HCT116 (cell line): ENCODE results near the gene ERGIC2. TPM values are rescaled to one million over a fixed set of nuclear protein-coding genes. Genes with fewer than 3 reads are reported as not detected.

Source experiments
- ATAC-seq: fragments of 200-7000 bp; cut with Tn5 transposase; 2 replicates; pipeline ENCODE4 v1.9.1; 2020; ENCODE audit warnings: mild to moderate bottlenecking, moderate library complexity
- BruUV-seq: library from RNA; stranded (reverse); fragments of 400-500 nt; replicated peaks from 2 replicates; lab custom pipeline; 2021; lab: Mats Ljungman, UMichigan
- CTCF ChIA-PET: fragments of 300-600 bp; sonication (Branson Sonifier 250); formaldehyde crosslinking; loops from one replicate; lab custom pipeline; 2021; ENCODE audit warnings: antibody characterized with exemption; lab: Charles Lee
- POLR2A ChIA-PET: fragments of 300-600, 350-600 bp; sonication (Branson Sonifier 250); formaldehyde crosslinking; loops from one replicate; lab custom pipeline; 2021; ENCODE audit warnings: antibody characterized with exemption; lab: Charles Lee
- RAD21 ChIA-PET, 2 experiments: fragments of 300-600 bp; sonication (Branson Sonifier 250); formaldehyde crosslinking; loops; one replicate each; lab custom pipeline; 2023; ENCODE audit warnings: low total read pairs in 2 of 2; ENCODE audit not compliant: uncharacterized antibody in 2 of 2, unreplicated experiment in 2 of 2, low non-redundant PET in 1 of 2; lab: Charles Lee
- DNase-seq: peaks from one replicate; pipeline ENCODE4 v3.0.0-alpha.2; 2010; ENCODE audit warnings: low read depth, low spot score
- H2AFZ ChIP-seq: fragments of 200-600 bp; shearing (Covaris generic), sonication (generic); 2 replicates; pipeline ENCODE4 v1.6.1; 2017; ENCODE audit warnings: low read depth, mixed run types, mixed read lengths, antibody characterized with exemption, low read length; ENCODE audit not compliant: poor library complexity, severe bottlenecking
- H3K27ac ChIP-seq: 2 replicates; pipeline ENCODE4 v1.5.1; 2012; ENCODE audit warnings: low read depth, low read length
- H3K27me3 ChIP-seq: fragments of 200-600 bp; sonication (generic); 2 replicates; pipeline ENCODE4 v1.6.1; 2016; ENCODE audit warnings: mixed run types, low read length, mixed read lengths; ENCODE audit not compliant: insufficient read depth
- H3K36me3 ChIP-seq, 2 experiments: fragments of 200-500 bp in 1 of 2; fragments of 200-600 bp in 1 of 2; sonication (Bioruptor generic) in 1 of 2; sonication (generic) in 1 of 2; 2 replicates each; pipeline versions ENCODE4 v1.5.1 to v1.6.1; 2014 to 2016; ENCODE audit warnings: low read length in 2 of 2, inconsistent platforms in 1 of 2, mixed read lengths in 1 of 2, mixed run types in 1 of 2; ENCODE audit not compliant: insufficient read depth in 2 of 2, control insufficient read depth in 1 of 2
- H3K4me1 ChIP-seq, 2 experiments: fragments of 200-600 bp in 1 of 2; sonication (generic) in 1 of 2; 2 replicates each; pipeline versions ENCODE4 v1.5.1 to v1.6.1; 2012 to 2017; ENCODE audit warnings: low read length in 2 of 2, inconsistent platforms in 1 of 2, mild to moderate bottlenecking in 1 of 2, mixed read lengths in 1 of 2, mixed run types in 1 of 2, moderate library complexity in 1 of 2; ENCODE audit not compliant: insufficient read depth in 2 of 2, control insufficient read depth in 1 of 2
- H3K4me2 ChIP-seq: fragments of 200-600 bp; sonication (generic); 2 replicates; pipeline ENCODE4 v1.6.1; 2017; ENCODE audit warnings: mixed run types, low read length, mixed read lengths
- H3K4me3 ChIP-seq, 2 experiments: fragments of 200-600 bp in 1 of 2; sonication (generic) in 1 of 2; replicated peaks in 1 of 2; 2 replicates each; pipeline ENCODE4 v1.5.1; 2011 to 2016; ENCODE audit warnings: low read length in 2 of 2, control low read depth in 1 of 2, low read depth in 1 of 2, mild to moderate bottlenecking in 1 of 2, mixed read lengths in 1 of 2, mixed run types in 1 of 2
- H3K79me2 ChIP-seq: fragments of 200-600 bp; sonication (generic); 2 replicates; pipeline ENCODE4 v1.6.1; 2017; ENCODE audit warnings: mild to moderate bottlenecking, mixed run types, low read length, moderate library complexity, mixed read lengths; ENCODE audit not compliant: insufficient read depth
- H3K9ac ChIP-seq: fragments of 200-600 bp; sonication (generic); 2 replicates; pipeline ENCODE4 v1.6.1; 2016; ENCODE audit warnings: low read length, mixed read lengths
- H3K9me2 ChIP-seq: fragments of 200-600 bp; sonication (generic), shearing (Covaris generic); 2 replicates; pipeline ENCODE4 v1.6.1; 2017; ENCODE audit warnings: mixed run types, mild to moderate bottlenecking, moderate library complexity; ENCODE audit not compliant: insufficient read depth
- H3K9me3 ChIP-seq, 2 experiments: fragments of 200-500 bp in 1 of 2; fragments of 200-600 bp in 1 of 2; sonication (Bioruptor generic) in 1 of 2; sonication (generic) in 1 of 2; 2 replicates each; pipeline ENCODE4 v1.6.1; 2014 to 2017; ENCODE audit warnings: low read length in 2 of 2, mixed read lengths in 2 of 2, inconsistent platforms in 1 of 2, low read depth in 1 of 2, mild to moderate bottlenecking in 1 of 2, mixed run types in 1 of 2, moderate library complexity in 1 of 2; ENCODE audit not compliant: control insufficient read depth in 1 of 2, insufficient read depth in 1 of 2
- H4K20me1 ChIP-seq: fragments of 200-600 bp; sonication (generic), shearing (Covaris generic); 2 replicates; pipeline ENCODE4 v1.6.1; 2017; ENCODE audit warnings: mixed run types, mild to moderate bottlenecking, moderate library complexity; ENCODE audit not compliant: insufficient read depth
- CBX3 ChIP-seq: IDR thresholded peaks from 2 replicates; pipeline ENCODE4 v1.6.1; 2012; ENCODE audit warnings: low read depth
- EGR1 ChIP-seq: IDR thresholded peaks from 2 replicates; pipeline ENCODE4 v1.6.1; 2012; ENCODE audit warnings: low read depth
- EZH2 ChIP-seq: fragments of 200-600 bp; sonication (generic); IDR thresholded peaks from 2 replicates; pipeline ENCODE4 v1.6.1; 2017; ENCODE audit warnings: antibody characterized with exemption, mixed run types
- POLR2AphosphoS5 ChIP-seq: IDR thresholded peaks from 2 replicates; pipeline ENCODE4 v1.6.1; 2011; ENCODE audit warnings: mild to moderate bottlenecking, low read depth, low read length, moderate library complexity
- RAD21 ChIP-seq: IDR thresholded peaks from 2 replicates; pipeline ENCODE4 v1.6.1; 2012; ENCODE audit warnings: low read depth, mild to moderate bottlenecking
- YY1 ChIP-seq: IDR thresholded peaks from 2 replicates; pipeline ENCODE4 v1.6.1; 2011; ENCODE audit warnings: low read length, low read depth, moderate library complexity, mild to moderate bottlenecking; ENCODE audit not compliant: insufficient replicate concordance; ENCODE audit errors: extremely low read depth
- intact Hi-C: fragments of 100-400 bp; cut with micrococcal nuclease; formaldehyde crosslinking; loops from 2 replicates; pipeline ENCODE4 v1.10.0; 2022
- total RNA-seq: library from RNA; stranded (reverse); gene quantifications from one replicate; pipeline ENCODE4 v1.2.1, GENCODE V29; 2021; ENCODE audit not compliant: unreplicated experiment
- TF ChIP-seq, protein P1 (sequence below), 3 experiments: fragments of 200-600 bp in 1 of 3; sonication (generic) in 1 of 3; IDR thresholded peaks in 2 of 3; conservative IDR thresholded peaks in 1 of 3; 2 replicates each; pipeline ENCODE4 v1.5.1; 2012 to 2017; ENCODE audit warnings: low read depth in 2 of 3, low read length in 2 of 3, antibody characterized with exemption in 1 of 3, borderline replicate concordance in 1 of 3, control low read depth in 1 of 3, mild to moderate bottlenecking in 1 of 3, mixed read lengths in 1 of 3, mixed run types in 1 of 3, moderate library complexity in 1 of 3; ENCODE audit not compliant: insufficient read depth in 1 of 3

Gene ERGIC2
- total RNA-seq, 1 experiment from 2014 or later = 71.1 TPM

DNA sequence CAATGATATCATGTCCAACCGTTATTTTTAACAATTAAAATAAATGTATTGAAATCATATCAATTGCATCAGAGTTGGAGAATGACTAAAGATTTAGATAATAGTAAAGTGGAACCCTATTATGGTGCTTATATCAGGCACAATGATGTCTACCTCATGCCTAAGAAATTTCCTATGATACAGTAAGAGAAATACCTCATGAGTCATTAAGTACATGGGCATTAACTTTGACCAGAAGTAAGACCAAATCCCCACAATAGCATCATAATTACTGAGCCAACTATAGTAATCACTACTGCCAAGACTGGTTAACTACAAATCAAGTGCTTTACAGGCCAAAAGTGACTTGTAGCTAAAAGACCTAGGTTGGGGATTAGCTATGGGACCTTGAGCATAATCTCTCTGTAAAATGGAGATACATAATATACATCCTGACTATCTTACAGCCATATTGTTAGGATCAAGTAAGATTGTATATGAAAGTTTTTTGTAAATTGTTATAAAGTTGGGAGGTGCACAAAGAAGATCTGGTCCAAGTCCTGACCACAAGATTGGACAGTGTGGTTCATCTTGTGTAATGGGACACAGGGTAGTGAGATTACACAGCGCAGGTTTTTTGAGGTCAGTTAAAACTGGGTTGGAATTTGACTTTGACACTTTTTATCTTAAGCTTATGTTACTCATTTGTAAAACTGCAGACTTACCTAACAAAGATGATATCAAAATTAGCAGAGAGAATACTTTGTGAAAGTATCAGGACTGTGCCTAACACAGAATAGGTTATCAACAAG is 60.5 kb downstream of the ERGIC2 start:
- Histone ChIP-seq H3K79me2 (no peaks in the 10 kb centered on the region), H3K4me3 (no peak overlapping the region), H2AFZ (no peak overlapping the region), H3K9me2 (no peaks in the 10 kb centered on the region), H3K9me3 (no peaks in the 10 kb centered on the region), H3K27ac (no peak overlapping the region), H3K36me3 (no peaks in the 10 kb centered on the region), H3K4me2 (no peak overlapping the region), H3K27me3 (no peaks in the 10 kb centered on the region), H4K20me1 (no peaks in the 10 kb centered on the region), H3K4me1 (peaks cover 0 to 15% of the 10 kb centered on the region in 2 experiments; a peak in 2 of 4 replicates), H3K9ac (no peak overlapping the region)
- no peak for TF ChIP-seq POLR2AphosphoS5
- ATAC-seq = no peak
- ChIA-PET POLR2A (no interaction called here), RAD21 (no interaction called here), CTCF (no interaction called here)
- DNase-seq = no peak
- BruUV-seq = no TSS peak
- intact Hi-C loops = no loop called here

DNA sequence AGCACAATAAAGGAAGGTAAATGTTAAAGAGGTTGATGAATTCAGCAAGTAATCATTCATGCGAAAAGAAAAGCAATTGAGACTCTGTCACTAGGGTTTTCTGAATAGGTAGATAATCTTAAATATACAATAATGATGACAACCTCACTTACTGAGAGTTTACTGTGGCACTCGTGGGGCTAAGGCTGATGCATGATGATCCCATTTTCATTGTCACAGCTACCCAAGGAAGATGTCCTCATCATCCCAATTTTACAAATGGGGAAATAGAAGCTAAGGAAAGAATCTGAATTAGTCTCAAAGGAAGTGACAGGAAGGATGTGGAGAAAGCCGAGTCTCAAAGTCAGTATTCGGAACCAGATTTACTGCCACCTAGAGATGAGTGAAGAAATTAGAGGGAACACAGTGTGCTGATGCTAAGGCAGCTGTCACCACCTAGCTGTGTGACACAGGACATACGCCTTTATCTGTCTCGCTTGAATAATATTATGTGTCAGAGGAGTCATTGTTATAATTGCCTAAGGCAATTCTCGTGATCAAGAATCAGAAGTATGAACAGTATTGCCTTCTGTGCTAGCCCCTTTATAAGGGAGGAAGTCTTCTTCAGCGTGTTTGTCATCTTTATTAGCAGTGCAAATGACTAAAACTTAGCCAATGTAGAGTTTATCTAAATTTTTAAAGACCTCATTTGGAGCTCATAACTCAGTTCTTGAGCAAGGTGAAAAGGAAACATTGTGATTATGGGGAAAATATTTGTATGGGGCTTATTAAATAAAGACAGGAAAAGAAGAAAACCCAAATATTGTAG is 63.2 kb downstream of the ERGIC2 start:
- Histone ChIP-seq H4K20me1 (no peaks in the 10 kb centered on the region), H3K4me1 (peaks cover 0 to 15% of the 10 kb centered on the region in 2 experiments; a peak in 2 of 4 replicates), H2AFZ (peak overlapping the region; percentile 65), H3K9me2 (no peaks in the 10 kb centered on the region), H3K27ac (no peak overlapping the region), H3K4me3 (no peak overlapping the region), H3K9me3 (no peaks in the 10 kb centered on the region), H3K27me3 (no peaks in the 10 kb centered on the region), H3K36me3 (no peaks in the 10 kb centered on the region), H3K9ac (no peak overlapping the region), H3K4me2 (peak overlapping the region; percentile 24; the same call in 1 of the 2 replicates), H3K79me2 (no peaks in the 10 kb centered on the region)
- POLR2A ChIA-PET = no interaction called here
- BruUV-seq = no TSS peak
- peak; percentile 54 for DNase-seq
- RAD21 ChIA-PET = interaction anchor here in 1 of 2 experiments (0.5 to 1.2 kb wide), 3 partner anchors 199 to 245 kb away, joined by 3 to 5 read pairs (median 3); no protein-coding TSS in a partner anchor
- intact Hi-C loops = loop anchor here (2.0 kb wide), 2 partner anchors 229 to 245 kb away; no protein-coding TSS in a partner anchor
- TF ChIP-seq EGR1 = no peak
- TF ChIP-seq RAD21 = peak; percentile 94
- peak; percentile 14 for TF ChIP-seq YY1
- peak; percentile 47; the same call in 1 of the 2 replicates for TF ChIP-seq CBX3
- no peak for TF ChIP-seq EZH2
- TF ChIP-seq, protein P1, sequence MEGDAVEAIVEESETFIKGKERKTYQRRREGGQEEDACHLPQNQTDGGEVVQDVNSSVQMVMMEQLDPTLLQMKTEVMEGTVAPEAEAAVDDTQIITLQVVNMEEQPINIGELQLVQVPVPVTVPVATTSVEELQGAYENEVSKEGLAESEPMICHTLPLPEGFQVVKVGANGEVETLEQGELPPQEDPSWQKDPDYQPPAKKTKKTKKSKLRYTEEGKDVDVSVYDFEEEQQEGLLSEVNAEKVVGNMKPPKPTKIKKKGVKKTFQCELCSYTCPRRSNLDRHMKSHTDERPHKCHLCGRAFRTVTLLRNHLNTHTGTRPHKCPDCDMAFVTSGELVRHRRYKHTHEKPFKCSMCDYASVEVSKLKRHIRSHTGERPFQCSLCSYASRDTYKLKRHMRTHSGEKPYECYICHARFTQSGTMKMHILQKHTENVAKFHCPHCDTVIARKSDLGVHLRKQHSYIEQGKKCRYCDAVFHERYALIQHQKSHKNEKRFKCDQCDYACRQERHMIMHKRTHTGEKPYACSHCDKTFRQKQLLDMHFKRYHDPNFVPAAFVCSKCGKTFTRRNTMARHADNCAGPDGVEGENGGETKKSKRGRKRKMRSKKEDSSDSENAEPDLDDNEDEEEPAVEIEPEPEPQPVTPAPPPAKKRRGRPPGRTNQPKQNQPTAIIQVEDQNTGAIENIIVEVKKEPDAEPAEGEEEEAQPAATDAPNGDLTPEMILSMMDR (IDR thresholded peaks at IDR 0.05 in 2 of 3, conservative IDR thresholded peaks at IDR 0.05 in 1 of 3; ENCODE audit: borderline replicate concordance in 1 of 3, insufficient read depth in 1 of 3, low read depth in 2 of 3, low read length in 2 of 3) = peak; percentile 80 to 99 (median 92)
- CTCF ChIA-PET = interaction anchor here (0.5 to 2.6 kb wide), 15 partner anchors 9 to 1490 kb away, joined by 3 to 21 read pairs (median 3); no protein-coding TSS in a partner anchor
- peak; percentile 100 for ATAC-seq
